Activated naive CD4-positive, alpha-beta T cell treated with anti-CD3 and anti-CD28 coated beads for 36 hours (primary cell): ENCODE results near the gene TSNAXIP1. TPM values are rescaled to one million over a fixed set of nuclear protein-coding genes. Genes with fewer than 3 reads are reported as not detected.
"Not testable (repeated sequence)": the region's sequence is repeated elsewhere in the genome, so short reads cannot be mapped to it uniquely, and the experiment has no call there.

ENCODE experiments used
- CTCF ChIA-PET: fragments of 350-600 bp; sonication (Branson Sonifier 250); formaldehyde crosslinking; loops from one replicate; lab custom pipeline; 2021; ENCODE audit warnings: antibody characterized with exemption; lab: Charles Lee
- DNase-seq: peaks from one replicate; pipeline ENCODE4 v3.0.0-alpha.2; 2020
- H3K27ac Mint-ChIP-seq: one replicate; pipeline ENCODE4 v1.8.0; 2021; ENCODE audit warnings: mild to moderate bottlenecking, mixed read lengths
- H3K27me3 Mint-ChIP-seq: one replicate; pipeline ENCODE4 v1.8.0; 2021; ENCODE audit warnings: low read depth, mixed read lengths
- H3K36me3 Mint-ChIP-seq: one replicate; pipeline ENCODE4 v1.8.0; 2021; ENCODE audit warnings: low read depth, mixed read lengths
- H3K4me1 Mint-ChIP-seq: one replicate; pipeline ENCODE4 v1.8.0; 2021; ENCODE audit warnings: low read depth, mixed read lengths
- H3K4me3 Mint-ChIP-seq: one replicate; pipeline ENCODE4 v1.8.0; 2021; ENCODE audit warnings: mild to moderate bottlenecking, moderate library complexity, mixed read lengths
- H3K9me3 Mint-ChIP-seq: one replicate; pipeline ENCODE4 v1.8.0; 2021; ENCODE audit warnings: mixed read lengths
- intact Hi-C: fragments of 100-400 bp; cut with micrococcal nuclease; formaldehyde crosslinking; loops from one replicate; pipeline ENCODE4 v1.15.1; 2023
- total RNA-seq, 2 experiments: library from RNA; stranded (reverse); gene quantifications; one replicate each; pipeline ENCODE4 v1.2.3, GENCODE V29; 2021

Gene TSNAXIP1
- total RNA-seq, 2 experiments from 2014 or later: 0.35 to 0.50 TPM

DNA sequence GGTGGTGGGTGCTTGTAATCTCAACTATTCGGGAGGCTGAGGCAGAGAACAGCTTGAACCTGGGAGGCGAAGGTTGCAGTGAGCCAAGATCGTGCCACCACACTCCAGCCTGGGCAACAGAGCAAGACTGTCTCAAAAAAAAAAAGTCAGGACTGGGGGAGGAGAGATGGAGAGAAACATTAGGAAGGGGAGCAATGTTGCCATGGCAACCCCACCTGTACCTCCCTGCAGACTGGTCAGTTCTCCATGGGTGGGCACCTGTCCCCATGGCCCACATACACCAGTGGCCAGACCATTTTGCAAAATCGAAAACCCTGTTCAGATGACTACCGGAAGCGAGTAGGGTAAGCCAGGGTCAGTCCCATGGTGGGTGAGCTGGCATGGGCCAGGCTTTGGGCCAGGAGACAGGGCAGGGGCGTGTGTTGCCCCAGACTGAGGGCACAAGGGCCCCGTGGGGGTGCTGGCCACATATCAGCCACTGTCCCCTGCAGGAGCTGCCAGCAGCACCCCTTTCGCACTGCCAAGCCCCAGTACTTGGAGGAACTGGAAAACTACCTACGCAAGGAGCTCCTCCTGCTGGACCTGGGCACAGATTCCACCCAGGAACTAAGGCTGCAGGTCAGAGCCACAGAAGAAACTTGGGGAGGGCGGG, 14.0 kb downstream of the TSNAXIP1 start:
- Mint-ChIP-seq H3K27me3 (no peaks in the 10 kb centered on the region), H3K4me3 (no peak overlapping the region), H3K9me3 (no peaks in the 10 kb centered on the region), H3K4me1 (peaks cover 4% of the 10 kb centered on the region), H3K36me3 (no peaks in the 10 kb centered on the region), H3K27ac (no peak overlapping the region)
- DNase-seq: no peak
- intact Hi-C loops: no loop called here
- CTCF ChIA-PET: interaction anchor here (0.6 kb wide), 1 partner anchor 31 kb away, joined by 4 read pairs; no protein-coding TSS in a partner anchor

DNA sequence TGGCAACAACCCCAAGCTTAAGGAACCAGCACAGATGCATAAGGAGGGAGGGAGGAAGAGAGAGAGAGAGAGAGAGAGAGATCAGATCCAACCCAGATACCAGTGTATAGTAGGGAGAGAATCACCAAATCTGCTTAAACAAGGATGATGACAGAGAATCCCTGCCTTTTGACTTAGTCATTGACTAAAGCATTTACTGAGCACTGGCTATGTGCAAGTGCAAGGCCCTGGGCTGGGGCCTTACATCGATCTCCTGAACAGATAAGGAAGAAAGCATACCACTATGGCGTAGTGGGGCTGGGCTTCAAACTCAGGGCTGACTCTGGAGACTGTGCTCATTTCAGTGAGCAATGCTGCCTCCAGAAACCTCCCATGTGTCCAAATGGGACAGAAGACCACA, 15.8 kb downstream of the TSNAXIP1 start:
- DNase-seq: no peak
- Mint-ChIP-seq H3K4me3 (no peak overlapping the region), H3K27ac (no peak overlapping the region), H3K9me3 (no peaks in the 10 kb centered on the region), H3K36me3 (no peaks in the 10 kb centered on the region), H3K27me3 (no peaks in the 10 kb centered on the region), H3K4me1 (no peaks in the 10 kb centered on the region)
- intact Hi-C loops: no loop called here
- CTCF ChIA-PET: no interaction called here

DNA sequence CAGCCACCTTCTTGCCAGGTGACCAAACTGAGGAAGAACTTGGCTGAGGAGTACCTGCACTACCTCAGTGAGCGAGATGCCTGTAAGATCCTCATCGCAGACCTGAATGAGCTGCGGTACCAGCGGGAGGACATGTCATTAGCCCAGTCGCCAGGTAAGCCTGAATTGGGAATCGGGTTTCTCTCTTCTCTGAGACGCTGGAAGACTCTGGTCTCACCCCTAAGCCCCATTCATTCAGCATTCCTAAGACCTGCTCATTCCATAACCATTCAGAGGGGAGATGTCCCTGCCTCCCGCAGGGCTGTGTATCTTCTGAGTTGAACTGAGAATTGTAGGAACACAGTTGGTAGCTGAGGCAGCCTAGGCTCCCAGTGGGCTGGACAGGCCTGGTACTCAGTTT, 18.4 kb downstream of the TSNAXIP1 start:
- H3K36me3 Mint-ChIP-seq: peaks cover 2% of the 10 kb centered on the region
- DNase-seq: no peak
- CTCF ChIA-PET: interaction anchor here (2.3 kb wide), 1 partner anchor 9 kb away, joined by 23 read pairs; no protein-coding TSS in a partner anchor
- H3K27me3 Mint-ChIP-seq: no peaks in the 10 kb centered on the region
- no peaks in the 10 kb centered on the region for H3K4me1 Mint-ChIP-seq
- H3K9me3 Mint-ChIP-seq: no peaks in the 10 kb centered on the region
- no peak overlapping the region for H3K27ac Mint-ChIP-seq
- H3K4me3 Mint-ChIP-seq: no peak overlapping the region
- intact Hi-C loops: no loop called here

DNA sequence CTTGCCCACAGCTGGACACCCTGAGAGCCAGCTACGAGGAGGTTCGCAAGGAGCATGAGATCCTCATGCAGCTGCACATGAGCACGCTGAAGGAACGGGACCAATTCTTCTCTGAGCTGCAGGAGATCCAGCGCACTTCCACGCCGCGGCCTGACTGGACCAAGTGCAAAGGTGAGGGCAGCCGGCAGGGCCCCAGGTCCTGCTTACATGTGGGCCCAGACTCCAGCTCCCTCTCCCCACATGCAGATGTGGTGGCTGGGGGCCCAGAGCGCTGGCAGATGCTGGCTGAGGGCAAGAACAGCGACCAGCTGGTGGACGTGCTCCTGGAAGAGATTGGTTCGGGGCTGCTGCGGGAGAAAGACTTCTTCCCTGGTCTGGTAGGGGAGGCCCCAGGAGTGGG, 19.2 kb downstream of the TSNAXIP1 start:
- Mint-ChIP-seq H3K27me3 (no peaks in the 10 kb centered on the region), H3K27ac (no peak overlapping the region), H3K4me1 (no peaks in the 10 kb centered on the region), H3K9me3 (no peaks in the 10 kb centered on the region), H3K4me3 (no peak overlapping the region), H3K36me3 (peaks cover 5% of the 10 kb centered on the region)
- no peak for DNase-seq
- CTCF ChIA-PET: interaction anchor here (2.3 kb wide), 1 partner anchor 10 kb away, joined by 23 read pairs; no protein-coding TSS in a partner anchor
- intact Hi-C loops: no loop called here

DNA sequence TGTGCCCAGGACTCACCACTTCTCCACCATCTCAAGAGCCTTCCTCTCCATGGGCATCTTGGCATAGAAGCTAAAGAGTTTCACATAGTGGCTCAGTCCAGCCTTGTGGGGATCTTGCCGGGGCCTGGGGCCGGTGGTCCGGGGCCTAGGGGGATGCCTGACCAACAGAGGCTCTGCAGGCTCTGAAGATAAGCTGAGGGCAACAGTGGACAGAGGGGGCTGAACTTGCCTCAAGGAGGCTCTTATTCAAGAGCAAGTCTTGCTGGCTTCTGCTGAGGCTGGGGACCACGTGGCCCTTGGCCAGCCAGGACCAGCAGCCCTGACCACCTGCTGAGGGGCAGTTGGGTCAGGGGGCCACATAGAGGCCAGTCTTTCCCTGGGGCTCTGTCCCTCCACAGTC, 22.0 kb downstream of the TSNAXIP1 start:
- peaks cover 5% of the 10 kb centered on the region for H3K36me3 Mint-ChIP-seq
- no peaks in the 10 kb centered on the region for H3K27me3 Mint-ChIP-seq
- no peak overlapping the region for H3K27ac Mint-ChIP-seq
- H3K9me3 Mint-ChIP-seq: no peaks in the 10 kb centered on the region
- intact Hi-C loops: no loop called here
- peaks cover 6% of the 10 kb centered on the region for H3K4me1 Mint-ChIP-seq
- DNase-seq: no peak
- no peak overlapping the region for H3K4me3 Mint-ChIP-seq
- CTCF ChIA-PET: interaction anchor here (2.1 kb wide), 1 partner anchor 13 kb away, joined by 7 read pairs; no protein-coding TSS in a partner anchor

DNA sequence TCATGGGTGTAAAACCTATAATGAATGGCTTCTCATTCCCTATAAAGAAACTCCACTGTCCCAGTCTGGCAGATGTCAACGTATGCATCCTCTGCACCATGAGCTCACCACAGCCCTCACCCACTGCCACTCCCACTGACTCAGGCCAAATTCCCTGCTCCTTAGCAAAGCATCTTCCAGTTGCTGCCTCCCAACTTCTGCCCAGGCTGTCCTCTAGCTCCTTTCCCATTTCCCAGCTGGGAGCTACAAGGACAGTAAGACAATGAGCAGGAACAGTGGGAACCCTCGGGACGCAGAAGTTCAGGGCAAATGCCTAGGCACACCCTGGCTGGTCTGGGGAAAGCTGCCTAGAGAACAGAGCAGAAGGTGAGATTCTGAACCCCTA, 26.3 kb downstream of the TSNAXIP1 start:
- Mint-ChIP-seq H3K27me3 (no peaks in the 10 kb centered on the region), H3K9me3 (no peaks in the 10 kb centered on the region), H3K27ac (no peak overlapping the region), H3K4me3 (peak overlapping the region; percentile 86), H3K36me3 (peaks cover 5% of the 10 kb centered on the region), H3K4me1 (peaks cover 6% of the 10 kb centered on the region)
- no peak for DNase-seq
- CTCF ChIA-PET: interaction anchor here (0.6 to 8.6 kb wide), 5 partner anchors 10 to 60 kb away, joined by 3 to 58 read pairs (median 3); partner anchors contain the start of gene PSKH1
- intact Hi-C loops: loop anchor here (1.0 kb wide), 4 partner anchors 9 to 27 kb away; partner anchors contain the start of genes NUTF2, RANBP10, THAP11 and TSNAXIP1

DNA sequence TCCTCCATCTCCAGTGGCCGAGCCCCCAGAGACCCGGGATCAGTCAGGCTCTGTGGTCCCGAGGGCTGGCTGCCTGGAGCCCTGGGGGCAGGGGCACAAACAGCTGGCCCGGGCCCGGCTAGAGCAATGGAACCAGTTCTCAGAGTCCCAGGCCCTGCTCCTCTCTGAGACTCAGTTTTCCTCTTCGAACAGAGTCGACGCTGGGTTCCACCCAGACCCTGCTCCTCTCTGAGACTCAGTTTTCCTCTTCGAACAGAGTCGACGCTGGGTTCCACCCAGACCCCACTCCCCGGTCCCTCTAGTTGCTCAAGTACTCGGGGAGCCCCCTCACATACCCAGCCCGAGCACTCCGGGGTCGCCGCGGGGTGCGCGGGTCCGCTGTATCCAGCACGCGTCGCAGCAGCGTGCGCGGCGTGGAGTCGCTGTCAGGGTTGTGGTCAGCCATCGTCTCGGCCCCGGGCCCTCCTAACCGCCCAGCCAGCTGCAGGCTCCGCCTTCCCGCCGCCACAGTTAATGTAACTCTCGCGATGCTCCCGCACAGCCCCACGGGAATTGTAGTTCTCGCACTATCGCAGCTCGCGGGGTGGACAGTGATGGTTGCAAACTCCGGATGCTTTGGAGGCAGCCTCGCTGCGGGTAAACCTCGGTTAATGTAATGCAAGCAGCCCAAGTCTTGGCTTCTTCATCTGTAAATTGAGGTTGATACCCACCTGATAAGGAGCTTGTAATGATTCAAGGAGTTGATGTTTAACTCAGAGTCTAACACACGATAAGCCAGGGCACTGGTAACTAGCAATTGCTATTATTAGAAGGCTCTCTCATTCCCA, 26.9 kb downstream of the TSNAXIP1 start:
- DNase-seq: peak; percentile 98
- Mint-ChIP-seq H3K4me1 (peaks cover 6% of the 10 kb centered on the region), H3K36me3 (peaks cover 5% of the 10 kb centered on the region), H3K27ac (no peak overlapping the region), H3K9me3 (no peaks in the 10 kb centered on the region), H3K4me3 (peak overlapping the region; percentile 86), H3K27me3 (no peaks in the 10 kb centered on the region)
- CTCF ChIA-PET: interaction anchor here (0.7 to 8.6 kb wide), 5 partner anchors 10 to 59 kb away, joined by 3 to 58 read pairs (median 4); partner anchors contain the start of gene PSKH1
- intact Hi-C loops: loop anchor here (1.0 kb wide), 4 partner anchors 9 to 27 kb away; partner anchors contain the start of genes NUTF2, RANBP10, THAP11 and TSNAXIP1

DNA sequence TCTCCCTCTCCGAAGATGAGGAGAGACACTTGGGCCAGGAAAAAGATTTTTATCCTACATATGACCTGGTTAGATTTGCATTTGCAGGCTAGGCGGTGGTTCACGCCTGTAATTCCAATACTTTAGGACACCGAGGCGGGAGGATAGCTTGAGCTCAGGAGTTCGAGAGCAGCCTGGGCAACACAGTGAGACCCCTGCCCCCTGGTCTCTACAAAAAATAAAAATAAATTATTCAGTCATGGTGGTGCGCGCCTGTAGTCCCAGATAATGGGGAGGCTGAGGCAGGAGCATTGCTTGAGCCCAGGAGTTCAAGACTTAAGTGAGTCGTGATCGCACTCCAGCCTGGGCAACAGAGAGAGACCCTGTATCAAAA, 27.5 kb downstream of the TSNAXIP1 start:
- CTCF ChIA-PET: interaction anchor here (0.5 to 8.6 kb wide), 4 partner anchors 9 to 618 kb away, joined by 3 to 58 read pairs (median 4); no protein-coding TSS in a partner anchor
- Mint-ChIP-seq H3K27me3 (no peaks in the 10 kb centered on the region), H3K4me1 (peaks cover 6% of the 10 kb centered on the region), H3K36me3 (peaks cover 5% of the 10 kb centered on the region), H3K27ac (no peak overlapping the region), H3K4me3 (peak overlapping the region; percentile 86), H3K9me3 (no peaks in the 10 kb centered on the region)
- intact Hi-C loops: no loop called here
- no peak for DNase-seq

DNA sequence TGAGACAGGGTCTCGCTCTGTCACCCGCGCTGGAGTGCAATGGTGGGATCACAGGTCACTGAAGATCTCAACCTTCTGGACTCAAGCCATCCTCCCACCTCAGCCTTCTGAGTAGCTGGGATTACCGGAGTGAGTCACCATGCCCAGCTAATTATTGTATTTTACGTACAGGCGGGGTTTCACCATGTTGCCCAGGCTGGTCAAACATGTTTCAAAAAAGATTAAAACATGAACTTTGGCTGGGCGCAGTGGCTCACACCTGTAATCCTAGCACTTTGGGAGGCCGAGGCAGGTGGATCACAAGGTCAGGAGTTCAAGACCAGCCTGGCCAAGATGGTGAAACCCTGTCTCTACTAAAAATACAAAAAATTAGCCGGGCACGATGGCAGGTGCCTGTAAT, 30.5 kb downstream of the TSNAXIP1 start:
- H3K9me3 Mint-ChIP-seq, H3K36me3 Mint-ChIP-seq: not testable (repeated sequence)
- CTCF ChIA-PET: interaction anchor here (0.6 to 8.6 kb wide), 6 partner anchors 8 to 316 kb away, joined by 3 to 58 read pairs (median 4); partner anchors contain the start of gene NRN1L

DNA sequence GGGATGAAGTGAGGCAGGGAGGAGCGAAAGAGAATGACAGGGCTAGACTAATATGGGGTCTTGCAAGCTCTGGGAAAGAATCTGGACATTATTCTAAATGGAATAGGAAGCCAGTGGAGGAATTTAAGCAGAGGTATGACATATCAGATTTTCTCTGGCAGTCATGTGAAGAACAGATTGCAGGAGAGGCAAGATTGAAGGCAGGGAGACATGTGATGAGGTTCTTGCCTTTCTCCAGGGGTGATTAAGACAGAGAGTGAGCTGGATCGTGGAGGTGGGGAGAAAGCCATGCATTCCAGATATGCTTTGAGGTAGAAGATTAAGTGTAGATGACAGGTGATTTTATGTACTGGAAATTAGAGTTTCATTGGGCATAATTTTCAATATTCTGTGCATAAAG, 31.1 kb downstream of the TSNAXIP1 start:
- Mint-ChIP-seq H3K4me1 (peaks cover 8% of the 10 kb centered on the region), H3K36me3 (no peaks in the 10 kb centered on the region), H3K27ac (no peak overlapping the region), H3K9me3 (no peaks in the 10 kb centered on the region), H3K27me3 (no peaks in the 10 kb centered on the region), H3K4me3 (no peak overlapping the region)
- no peak for DNase-seq
- CTCF ChIA-PET: interaction anchor here (1.6 to 8.6 kb wide), 2 partner anchors 22 to 46 kb away, joined by 4 to 58 read pairs; partner anchors contain the start of gene NRN1L
- intact Hi-C loops: no loop called here

More for the DNA sequence above, 30.5 kb downstream of the TSNAXIP1 start:
- DNase-seq, H3K4me3 Mint-ChIP-seq, intact Hi-C loops, H3K27ac Mint-ChIP-seq, H3K27me3 Mint-ChIP-seq: not testable (repeated sequence)
- H3K4me1 Mint-ChIP-seq: peaks cover 10% of the 10 kb centered on the region

DNA sequence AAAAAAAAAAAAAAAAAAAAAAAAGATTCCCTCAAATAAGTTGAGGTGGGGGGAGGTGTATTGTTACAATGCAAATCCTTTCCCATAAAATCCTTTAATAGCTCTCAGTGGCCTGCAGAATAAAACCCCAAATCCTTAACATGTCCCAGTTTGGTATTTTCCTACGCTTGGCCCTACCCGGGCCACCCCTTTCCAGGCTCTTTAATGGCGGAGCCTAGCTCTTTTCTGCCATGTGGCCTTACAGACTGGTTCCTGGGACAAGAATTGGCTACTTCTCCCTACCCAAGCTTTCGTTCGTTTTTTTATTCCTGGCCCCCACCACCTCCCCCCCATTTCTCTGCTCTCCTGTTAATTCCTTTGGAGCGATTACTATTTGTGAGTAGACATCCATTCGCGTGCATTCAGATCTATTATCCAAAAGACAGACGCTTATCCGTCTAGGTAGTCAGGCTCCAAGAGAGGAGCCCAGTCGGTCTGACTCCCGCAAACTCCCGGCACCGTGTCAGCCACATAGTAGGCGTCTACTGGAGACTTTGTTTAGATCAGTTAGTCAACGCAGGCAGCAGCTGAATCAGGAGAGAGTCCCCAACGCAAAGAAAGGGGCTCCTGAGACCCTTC, 34.6 kb downstream of the TSNAXIP1 start:
- H3K4me1 Mint-ChIP-seq: peaks cover 33% of the 10 kb centered on the region
- peaks cover 4% of the 10 kb centered on the region for H3K36me3 Mint-ChIP-seq
- peak overlapping the region; percentile 98 for H3K27ac Mint-ChIP-seq
- intact Hi-C loops: loop anchor here (5.0 kb wide), 1 partner anchor 594 kb away; the partner anchor contains the start of genes FHOD1 and SLC9A5
- no peak for DNase-seq
- CTCF ChIA-PET: interaction anchor here (0.6 to 1.5 kb wide), 5 partner anchors 25 to 239 kb away, joined by 3 to 7 read pairs (median 3); no protein-coding TSS in a partner anchor
- H3K4me3 Mint-ChIP-seq: peak overlapping the region; percentile 91
- no peaks in the 10 kb centered on the region for H3K27me3 Mint-ChIP-seq
- H3K9me3 Mint-ChIP-seq: no peaks in the 10 kb centered on the region
